ENCODE data around the gene IKZF5.
A peak's percentile ranks its signal among the peaks of the same experiment; 100 is the strongest.

Gene IKZF5

GRCh38 chr10:123014772-123015171, 6.2 kb upstream of the IKZF5 start:
- DNase-seq = no peak

GRCh38 chr10:123013456-123014419, 5.1 kb upstream of the IKZF5 start:
- no peak for DNase-seq

DNA sequence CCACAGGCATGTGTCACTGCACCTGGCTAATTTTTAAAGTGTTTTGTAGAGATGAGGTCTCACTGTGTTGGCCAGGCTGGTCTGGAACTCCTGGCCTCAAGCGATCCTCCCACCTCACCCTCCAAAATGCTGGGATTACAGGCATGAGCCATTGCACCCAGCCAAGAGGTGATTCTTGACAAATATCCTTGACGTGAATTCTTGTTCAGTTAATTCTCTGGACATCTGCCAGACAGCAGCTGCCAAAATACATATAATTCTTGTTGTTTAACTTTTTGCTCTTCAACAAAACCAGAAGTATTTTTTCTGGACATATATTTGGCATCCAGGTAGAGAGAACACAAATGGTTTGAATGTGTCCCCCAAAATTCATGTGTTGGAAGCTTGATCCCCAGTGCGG, 3.4 kb upstream of the IKZF5 start:
- no peak for DNase-seq

- DNase-seq = no peak
These were observed 668 bp upstream of the IKZF5 start for GRCh38 chr10:123009105-123009820.

DNA sequence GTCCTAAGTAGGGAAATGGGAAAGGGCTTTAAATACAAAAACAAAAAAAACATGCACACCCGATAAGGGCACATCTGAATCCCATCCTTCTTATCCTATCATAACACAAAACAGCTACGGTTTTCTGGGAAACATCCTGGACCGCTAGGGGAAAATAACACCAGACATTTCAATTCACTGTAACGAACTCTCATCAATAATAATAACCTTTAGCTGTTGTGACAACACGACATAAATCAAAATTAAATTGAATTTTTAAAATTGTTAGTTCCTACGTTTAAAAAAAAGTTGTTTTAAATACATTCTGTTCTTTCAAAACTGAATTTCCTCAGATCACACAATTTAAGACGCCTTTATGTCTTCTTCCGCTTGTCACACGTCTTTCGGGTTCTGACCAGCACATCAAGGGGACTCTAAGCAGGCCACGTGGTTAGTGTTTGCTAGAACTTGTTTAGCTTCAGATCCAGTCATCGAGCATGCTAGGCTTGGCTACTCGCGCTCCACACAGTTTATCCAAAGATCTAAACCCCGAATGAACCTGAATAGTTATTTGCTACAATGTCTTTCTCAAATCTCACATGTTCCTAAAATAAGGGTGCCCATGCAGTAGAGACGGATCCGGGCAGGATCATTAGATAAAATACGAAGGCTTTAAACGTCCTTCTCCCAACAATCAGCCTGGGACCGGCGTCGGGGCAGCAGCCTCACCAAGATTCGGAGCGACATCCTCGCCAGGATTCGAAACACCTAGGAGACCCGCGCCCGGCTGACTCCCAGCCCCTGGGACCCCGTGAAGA, 839 bp downstream of the IKZF5 start:
- peak; percentile 40 for DNase-seq

GRCh38 chr10:123004298-123004697, 4.3 kb downstream of the IKZF5 start:
- no peak for DNase-seq

- DNase-seq = no peak
These were observed 7.2 kb downstream of the IKZF5 start for GRCh38 chr10:123001370-123001769.

GRCh38 chr10:123000155-123000554, 8.4 kb downstream of the IKZF5 start:
- no peak for DNase-seq

DNA sequence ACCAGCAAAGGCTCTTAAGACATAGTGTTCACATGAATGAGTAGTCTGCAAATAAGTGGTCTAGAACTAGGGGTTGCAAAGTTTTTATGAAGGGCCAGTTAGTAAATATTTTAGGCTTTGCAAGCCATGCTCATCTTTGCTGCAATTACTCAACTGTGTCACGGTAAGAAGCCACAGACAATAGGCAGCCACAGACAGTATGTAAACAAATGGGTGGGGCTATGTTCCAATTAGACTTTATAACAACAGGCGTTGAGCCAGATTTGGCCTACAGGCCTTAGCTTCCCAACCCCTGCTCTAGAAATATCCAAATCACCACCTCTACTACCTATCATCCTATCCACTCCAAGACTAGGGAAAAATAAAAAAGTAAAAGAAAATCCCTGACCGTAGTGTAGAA, 9.2 kb downstream of the IKZF5 start:
- DNase-seq = no peak

- DNase-seq = no peak
These were observed 9.7 kb downstream of the IKZF5 start for GRCh38 chr10:122998934-122999333.

GRCh38 chr10:122998360-122998917, 10.2 kb downstream of the IKZF5 start:
- DNase-seq = no peak

DNA sequence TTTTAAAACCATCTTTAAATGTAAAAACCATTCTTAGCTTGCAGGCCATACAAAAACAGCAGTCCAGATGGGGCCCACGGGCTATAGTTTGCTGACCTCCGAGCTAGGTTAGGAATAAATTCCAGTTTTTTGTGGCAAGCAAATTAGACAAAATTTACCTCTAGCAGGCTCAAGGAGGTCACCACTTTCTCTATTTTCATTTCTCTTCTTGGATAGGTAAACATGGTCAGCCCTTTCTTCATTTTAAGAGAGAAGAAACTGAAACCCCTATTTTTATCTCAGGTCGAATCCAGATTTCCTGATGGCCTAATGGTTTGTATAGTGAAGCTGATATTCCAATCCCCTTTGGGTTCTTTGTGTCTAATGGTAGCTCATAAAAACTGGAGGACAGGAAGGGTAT, 10.7 kb downstream of the IKZF5 start:
- no peak for DNase-seq

GRCh38 chr10:122995936-122996335, 12.7 kb downstream of the IKZF5 start:
- no peak for DNase-seq

DNA sequence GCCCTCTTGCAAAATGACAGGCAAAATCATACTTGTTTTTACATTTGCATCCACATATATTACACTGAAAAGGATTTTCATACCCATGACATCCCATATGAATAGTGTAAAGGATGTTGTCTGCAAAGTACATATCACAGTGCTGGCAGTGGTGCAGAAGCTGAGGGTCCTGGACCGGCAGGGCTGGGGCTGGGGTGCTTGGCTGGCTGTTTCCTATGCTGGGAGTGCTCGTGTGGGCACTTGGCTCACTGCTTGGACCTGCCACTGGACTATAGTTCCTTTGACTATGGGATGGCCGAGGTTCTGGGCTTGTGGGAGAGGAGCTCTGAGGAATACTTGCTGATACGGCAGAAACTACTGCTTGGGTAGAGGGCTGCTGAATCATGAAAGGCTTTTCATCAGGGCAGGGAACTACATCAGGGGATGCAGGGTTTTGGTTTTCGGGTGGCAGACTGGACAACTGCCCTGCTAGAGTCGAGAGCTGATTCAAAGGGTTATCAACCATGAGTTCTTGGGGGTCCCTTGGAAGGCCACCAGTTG, 14.7 kb downstream of the IKZF5 start:
- no peak for DNase-seq

GRCh38 chr10:122992031-122992585, 16.5 kb downstream of the IKZF5 start:
- DNase-seq = no peak

DNA sequence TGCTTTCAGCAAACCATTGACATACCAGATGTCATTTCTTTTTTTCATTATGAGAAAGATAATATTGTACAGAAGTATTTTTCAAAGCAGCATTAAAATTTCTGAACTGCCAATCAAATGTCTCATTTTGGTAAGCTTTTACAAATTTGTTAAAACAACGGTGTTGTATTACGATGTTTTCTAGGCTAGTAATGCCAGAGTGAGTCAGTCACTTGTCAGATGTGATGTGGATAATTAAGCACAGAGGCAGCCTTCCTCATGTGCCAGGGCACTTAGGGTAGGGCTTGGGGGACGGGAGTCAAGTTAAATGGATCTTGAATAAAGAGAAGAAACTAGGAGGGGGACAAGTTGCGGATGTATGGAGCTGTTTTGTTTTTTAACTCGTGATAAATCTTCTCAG, 18.3 kb downstream of the IKZF5 start:
- no peak for DNase-seq

GRCh38 chr10:122988501-122988900, 20.1 kb downstream of the IKZF5 start:
- no peak for DNase-seq

DNA sequence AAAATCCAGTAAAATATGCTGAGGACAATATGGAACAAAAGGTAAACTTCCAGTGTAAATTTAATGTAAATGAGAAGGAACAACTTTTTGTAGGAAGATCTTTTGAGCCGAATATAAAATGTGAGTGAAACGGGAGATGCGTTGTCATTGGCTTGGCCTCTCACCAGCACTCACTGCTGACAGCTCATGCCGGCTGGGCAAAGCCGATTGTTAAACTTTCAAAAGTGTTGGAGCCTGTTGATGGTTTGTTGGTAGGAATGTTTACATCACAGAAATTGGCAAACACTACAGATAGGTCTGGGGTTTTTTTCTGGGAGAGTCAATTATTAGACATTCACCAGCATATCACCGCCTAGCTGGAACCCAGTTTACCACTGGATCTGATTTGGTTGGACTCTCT, 22.3 kb downstream of the IKZF5 start:
- no peak for DNase-seq

- no peak for DNase-seq
These were observed 23.9 kb downstream of the IKZF5 start for GRCh38 chr10:122984708-122985107.

- no peak for DNase-seq
These were observed 24.7 kb downstream of the IKZF5 start for GRCh38 chr10:122983898-122984297.

DNA sequence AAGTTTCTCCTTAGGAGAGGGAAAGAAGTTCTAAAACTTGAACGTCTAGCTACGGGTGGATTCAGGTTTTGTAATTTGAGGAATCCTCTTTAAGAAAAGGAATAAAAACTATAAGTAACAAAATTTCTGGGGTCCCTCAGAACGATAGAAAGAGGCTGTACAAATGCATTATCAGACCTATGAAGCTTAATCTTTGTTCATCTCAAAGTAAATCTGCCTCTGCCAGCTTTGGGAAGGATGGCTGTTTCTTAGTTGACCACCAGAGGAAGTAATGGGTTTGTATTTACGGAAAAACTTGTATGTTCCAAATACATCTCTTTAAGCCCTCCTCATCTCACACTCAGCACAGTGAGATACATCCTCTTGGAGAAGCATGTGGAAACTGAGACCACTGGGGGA, 27.5 kb downstream of the IKZF5 start:
- no peak for DNase-seq

Data from activated CD8-positive, alpha-beta memory T cell treated with anti-CD3 and anti-CD28 coated beads, Interleukin-2, amount 50 U/mL, for 4 hours (primary cell).